ELR (cell line): ENCODE data around the gene TANC2.

ENCODE experiments used
- DNase-seq: peaks from one replicate; pipeline ENCODE4 v3.0.0-alpha.2; 2015; ENCODE audit warnings: low read depth

The TANC2 gene

GRCh38 chr17:62965686-62966425 is at the start of gene TANC2:
Gene TANC2 (plus strand): TSS chr17:62966235. CDS start chr17:63009560, 43,325 bp downstream.
- peak; percentile 88 for DNase-seq

GRCh38 chr17:62916684-62917571 is 49.1 kb upstream of the TANC2 start:
- no peak for DNase-seq

- DNase-seq = peak; percentile 53
Measured at GRCh38 chr17:62919388-62919787, 46.6 kb upstream of the TANC2 start.

GRCh38 chr17:62920300-62920699 is 45.7 kb upstream of the TANC2 start:
- no peak for DNase-seq

GRCh38 chr17:62921817-62922216 is 44.2 kb upstream of the TANC2 start:
- no peak for DNase-seq

GRCh38 chr17:62923258-62924150 is 42.5 kb upstream of the TANC2 start:
- DNase-seq = no peak

- peak; percentile 33 for DNase-seq
Measured at GRCh38 chr17:62925267-62925836, 40.7 kb upstream of the TANC2 start.

- DNase-seq = no peak
Measured at GRCh38 chr17:62927083-62927482, 39.0 kb upstream of the TANC2 start.

GRCh38 chr17:62929320-62929719 is 36.7 kb upstream of the TANC2 start:
- DNase-seq = no peak

GRCh38 chr17:62931101-62931500 is 34.9 kb upstream of the TANC2 start:
- DNase-seq = no peak

- no peak for DNase-seq
Measured at GRCh38 chr17:62933501-62934385, 32.3 kb upstream of the TANC2 start.

- no peak for DNase-seq
Measured at GRCh38 chr17:62935098-62935497, 30.9 kb upstream of the TANC2 start.

- no peak for DNase-seq
Measured at GRCh38 chr17:62935523-62935922, 30.5 kb upstream of the TANC2 start.

GRCh38 chr17:62937606-62938005 is 28.4 kb upstream of the TANC2 start:
- no peak for DNase-seq

GRCh38 chr17:62941358-62941991 is 24.6 kb upstream of the TANC2 start:
- DNase-seq = no peak

GRCh38 chr17:62948370-62948769 is 17.7 kb upstream of the TANC2 start:
- DNase-seq = no peak

- no peak for DNase-seq
Measured at GRCh38 chr17:62949036-62949435, 17.0 kb upstream of the TANC2 start.

- DNase-seq = no peak
Measured at GRCh38 chr17:62950067-62950466, 16.0 kb upstream of the TANC2 start.

- no peak for DNase-seq
Measured at GRCh38 chr17:62955841-62956352, 10.1 kb upstream of the TANC2 start.

- peak; percentile 94 for DNase-seq
Measured at GRCh38 chr17:62963296-62963695, 2.7 kb upstream of the TANC2 start.
